ENCODE data around the gene PEMT. TPM values are rescaled to one million over a fixed set of nuclear protein-coding genes. Genes with fewer than 3 reads are reported as not detected.

Gene PEMT
- total RNA-seq, 4 donors from 2014 or later, result 3.2 to 10.2 (median 7.1) TPM

DNA sequence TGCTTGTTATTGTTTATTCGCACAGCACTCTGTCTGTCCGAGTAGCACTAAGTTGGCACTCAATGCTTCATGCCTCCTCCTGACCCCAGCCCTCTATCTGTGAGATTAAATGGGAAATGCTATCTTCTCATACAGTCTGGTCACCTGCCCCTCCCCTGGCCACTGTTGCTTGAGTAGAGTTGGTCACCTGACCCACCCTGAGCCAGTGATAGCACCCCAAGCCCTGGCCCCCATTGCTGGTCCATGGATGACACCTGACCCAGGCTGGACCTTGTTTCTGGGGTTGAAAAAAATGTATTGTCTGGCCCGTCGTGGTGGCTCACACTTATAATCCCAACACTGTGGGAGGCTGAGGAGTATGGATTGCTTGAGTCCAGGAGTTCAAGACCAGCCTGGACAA is 8.5 kb upstream of the PEMT start:
- TF ChIP-seq CTCF (IDR thresholded peaks at IDR 0.05) (no peak), POLR2AphosphoS5 (IDR thresholded peaks at IDR 0.05) (no peak), EP300 (IDR thresholded peaks at IDR 0.05; ENCODE audit: low read depth) (no peak), POLR2A (IDR thresholded peaks at IDR 0.05) (no peak)
- WGBS, 2 donors (ENCODE audit: low coverage in 1 of 2), result 82% methylated on average over 4 of the region's 4 CpGs; no CpG with 5 or more reads in 1 of the 2 donors
- no peaks in the 10 kb centered on the region for H3K27me3 ChIP-seq
- H3K36me3 ChIP-seq, result no peaks in the 10 kb centered on the region
- no peak overlapping the region for H3K27ac ChIP-seq
- DNase-seq, result no peak
- in situ Hi-C loops (cut with MboI; ENCODE audit: low pct_ligation_motif_present in 1 of 4, low pct_unique_long_range_greater_than_20kb in 1 of 4, low sequenced_read_pairs in 3 of 4) (no loop called here), intact Hi-C loops (cut with DNase I; ENCODE audit: low total_unique reads) (no loop called here)
- no peaks in the 10 kb centered on the region for H3K9me3 ChIP-seq
- no peaks in the 10 kb centered on the region for H3K4me1 ChIP-seq
- no peak overlapping the region for H3K4me3 ChIP-seq

GRCh38 chr17:17598003-17598402 is 6.5 kb upstream of the PEMT start:
- intact Hi-C loops (cut with DNase I; ENCODE audit: low total_unique reads), result no loop called here
- no peak overlapping the region for H3K27ac ChIP-seq
- no peak overlapping the region for H3K4me3 ChIP-seq
- H3K9me3 ChIP-seq, result no peaks in the 10 kb centered on the region
- H3K4me1 ChIP-seq, result peaks cover 0 to 2% (median 0%) of the 10 kb centered on the region in 4 donors
- 88 to 100% methylated on average over 1 to 2 of the region's 2 CpGs for WGBS, 2 donors (ENCODE audit: low coverage in 1 of 2)
- in situ Hi-C loops (cut with MboI; ENCODE audit: low pct_ligation_motif_present in 1 of 4, low pct_unique_long_range_greater_than_20kb in 1 of 4, low sequenced_read_pairs in 3 of 4), result no loop called here
- no peaks in the 10 kb centered on the region for H3K27me3 ChIP-seq
- H3K36me3 ChIP-seq, result no peaks in the 10 kb centered on the region
- DNase-seq, result no peak
- TF ChIP-seq CTCF (IDR thresholded peaks at IDR 0.05), result no peak
- TF ChIP-seq EP300 (IDR thresholded peaks at IDR 0.05; ENCODE audit: low read depth), result no peak
- no peak for TF ChIP-seq POLR2A (IDR thresholded peaks at IDR 0.05)
- no peak for TF ChIP-seq POLR2AphosphoS5 (IDR thresholded peaks at IDR 0.05)

- no peak for DNase-seq
- intact Hi-C loops (cut with DNase I; ENCODE audit: low total_unique reads) (no loop called here), in situ Hi-C loops (cut with MboI; ENCODE audit: low pct_ligation_motif_present in 1 of 4, low pct_unique_long_range_greater_than_20kb in 1 of 4, low sequenced_read_pairs in 3 of 4) (no loop called here)
- no peaks in the 10 kb centered on the region for H3K36me3 ChIP-seq
- peaks cover 8 to 15% (median 10%) of the 10 kb centered on the region in 4 donors for H3K4me1 ChIP-seq
- TF ChIP-seq POLR2A (IDR thresholded peaks at IDR 0.05), result no peak
- TF ChIP-seq EP300 (IDR thresholded peaks at IDR 0.05; ENCODE audit: low read depth), result no peak
- no peak for TF ChIP-seq POLR2AphosphoS5 (IDR thresholded peaks at IDR 0.05)
- no peak for TF ChIP-seq CTCF (IDR thresholded peaks at IDR 0.05)
- H3K9me3 ChIP-seq, result no peaks in the 10 kb centered on the region
- H3K27me3 ChIP-seq, result no peaks in the 10 kb centered on the region
- H3K27ac ChIP-seq, result no peak overlapping the region
- 77 to 92% methylated on average over 3 to 4 of the region's 4 CpGs for WGBS, 2 donors (ENCODE audit: low coverage in 1 of 2)
- H3K4me3 ChIP-seq, result no peak overlapping the region
These were observed 4.2 kb upstream of the PEMT start for GRCh38 chr17:17595755-17596154.

GRCh38 chr17:17593222-17593620 is 1.7 kb upstream of the PEMT start:
- peaks cover 10 to 22% (median 17%) of the 10 kb centered on the region in 4 donors for H3K4me1 ChIP-seq
- no peaks in the 10 kb centered on the region for H3K36me3 ChIP-seq
- no peak overlapping the region for H3K4me3 ChIP-seq
- no peak for TF ChIP-seq CTCF (IDR thresholded peaks at IDR 0.05)
- TF ChIP-seq POLR2AphosphoS5 (IDR thresholded peaks at IDR 0.05), result no peak
- no peak for TF ChIP-seq POLR2A (IDR thresholded peaks at IDR 0.05)
- no peak overlapping the region for H3K27ac ChIP-seq
- 88% methylated on average over 6 of the region's 6 CpGs; no CpG with 5 or more reads in 1 of the 2 donors for WGBS, 2 donors (ENCODE audit: low coverage in 1 of 2)
- DNase-seq, result no peak
- in situ Hi-C loops (cut with MboI; ENCODE audit: low pct_ligation_motif_present in 1 of 4, low pct_unique_long_range_greater_than_20kb in 1 of 4, low sequenced_read_pairs in 3 of 4), result no loop called here
- H3K27me3 ChIP-seq, result no peaks in the 10 kb centered on the region
- H3K9me3 ChIP-seq, result no peaks in the 10 kb centered on the region
- intact Hi-C loops (cut with DNase I; ENCODE audit: low total_unique reads), result no loop called here

Data from transverse colon (tissue), 4 donors.